ENCODE measurements around the gene NPHP4.

The NPHP4 gene

DNA sequence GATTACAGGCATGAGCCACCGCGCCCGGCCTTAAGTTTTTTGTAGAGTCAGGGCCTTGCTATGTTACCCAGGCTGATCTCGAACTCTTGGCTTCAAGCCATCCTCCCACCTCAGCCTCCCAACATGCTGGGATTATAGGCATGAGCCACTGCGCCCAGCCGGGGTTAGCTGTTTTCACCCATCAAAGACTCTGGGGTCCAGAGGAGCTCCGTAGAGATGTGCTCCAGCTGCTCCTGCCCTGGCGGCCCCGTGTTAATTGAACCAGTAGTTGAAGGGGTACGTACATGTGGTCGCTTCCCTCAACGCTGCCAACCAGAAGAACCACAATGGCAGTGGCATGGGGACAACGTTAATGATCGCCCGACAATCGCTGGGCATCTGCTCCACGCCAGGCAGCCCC is 72.0 kb downstream of the NPHP4 start:
- Histone ChIP-seq H3K9me2 (replicated peaks; ENCODE audit: control insufficient read depth, low read length) (no peaks in the 10 kb centered on the region), H3K79me2 (ENCODE audit: control insufficient read depth, low read length) (no peaks in the 10 kb centered on the region), H3K27me3 (ENCODE audit: control insufficient read depth, low read length) (no peaks in the 10 kb centered on the region), H3K36me3 (ENCODE audit: control insufficient read depth, low read length) (no peaks in the 10 kb centered on the region), H4K20me1 (ENCODE audit: control insufficient read depth, insufficient read depth, low read depth, low read length) (no peaks in the 10 kb centered on the region; the same call in 1 of the 2 replicates), H3K4me3 (ENCODE audit: low read length) (no peak overlapping the region), H3K9me3 (ENCODE audit: control insufficient read depth, insufficient read depth, low read length) (no peaks in the 10 kb centered on the region), H3F3A (ENCODE audit: control insufficient read depth, insufficient read depth) (no peaks in the 10 kb centered on the region), H3K4me2 (ENCODE audit: low read length) (no peak overlapping the region), H3K27ac (ENCODE audit: low read depth, low read length) (no peak overlapping the region), H3K4me1 (ENCODE audit: control insufficient read depth, low read length) (peaks cover 3% of the 10 kb centered on the region; the same call in 1 of the 2 replicates)
- TF ChIP-seq EZH2phosphoT487 (IDR thresholded peaks at IDR 0.05; ENCODE audit: borderline replicate concordance, low read length), result no peak
- TF ChIP-seq, protein P1, sequence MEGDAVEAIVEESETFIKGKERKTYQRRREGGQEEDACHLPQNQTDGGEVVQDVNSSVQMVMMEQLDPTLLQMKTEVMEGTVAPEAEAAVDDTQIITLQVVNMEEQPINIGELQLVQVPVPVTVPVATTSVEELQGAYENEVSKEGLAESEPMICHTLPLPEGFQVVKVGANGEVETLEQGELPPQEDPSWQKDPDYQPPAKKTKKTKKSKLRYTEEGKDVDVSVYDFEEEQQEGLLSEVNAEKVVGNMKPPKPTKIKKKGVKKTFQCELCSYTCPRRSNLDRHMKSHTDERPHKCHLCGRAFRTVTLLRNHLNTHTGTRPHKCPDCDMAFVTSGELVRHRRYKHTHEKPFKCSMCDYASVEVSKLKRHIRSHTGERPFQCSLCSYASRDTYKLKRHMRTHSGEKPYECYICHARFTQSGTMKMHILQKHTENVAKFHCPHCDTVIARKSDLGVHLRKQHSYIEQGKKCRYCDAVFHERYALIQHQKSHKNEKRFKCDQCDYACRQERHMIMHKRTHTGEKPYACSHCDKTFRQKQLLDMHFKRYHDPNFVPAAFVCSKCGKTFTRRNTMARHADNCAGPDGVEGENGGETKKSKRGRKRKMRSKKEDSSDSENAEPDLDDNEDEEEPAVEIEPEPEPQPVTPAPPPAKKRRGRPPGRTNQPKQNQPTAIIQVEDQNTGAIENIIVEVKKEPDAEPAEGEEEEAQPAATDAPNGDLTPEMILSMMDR (IDR thresholded peaks at IDR 0.05; ENCODE audit: low read depth, low read length, poor library complexity, severe bottlenecking), result no peak

DNA sequence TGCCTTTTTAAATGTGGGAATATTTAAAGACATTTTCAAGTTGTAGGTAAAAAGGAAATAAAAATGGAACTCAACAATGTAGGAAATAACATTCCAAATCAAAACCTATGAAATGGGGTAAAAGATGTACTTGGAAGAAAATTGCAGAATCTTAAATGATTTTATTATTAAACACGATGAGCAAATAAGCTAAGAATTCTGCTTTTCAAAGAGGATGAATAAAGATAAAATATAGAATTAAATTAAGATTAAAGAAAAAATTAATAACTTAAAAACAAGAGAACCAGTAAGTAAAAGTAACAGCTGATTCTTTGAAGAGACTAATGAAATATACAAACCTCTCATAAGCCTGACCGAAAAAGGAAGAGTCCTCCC is 74.0 kb downstream of the NPHP4 start:
- TF ChIP-seq, protein P1 (IDR thresholded peaks at IDR 0.05; ENCODE audit: low read depth, low read length, poor library complexity, severe bottlenecking), result no peak
- no peak for TF ChIP-seq EZH2phosphoT487 (IDR thresholded peaks at IDR 0.05; ENCODE audit: borderline replicate concordance, low read length)
- Histone ChIP-seq H3K79me2 (ENCODE audit: control insufficient read depth, low read length) (no peaks in the 10 kb centered on the region), H3F3A (ENCODE audit: control insufficient read depth, insufficient read depth) (no peaks in the 10 kb centered on the region), H3K4me2 (ENCODE audit: low read length) (no peak overlapping the region), H3K4me3 (ENCODE audit: low read length) (no peak overlapping the region), H3K4me1 (ENCODE audit: control insufficient read depth, low read length) (peaks cover 3% of the 10 kb centered on the region; the same call in 1 of the 2 replicates), H3K9me3 (ENCODE audit: control insufficient read depth, insufficient read depth, low read length) (no peaks in the 10 kb centered on the region), H3K27me3 (ENCODE audit: control insufficient read depth, low read length) (no peaks in the 10 kb centered on the region), H3K36me3 (ENCODE audit: control insufficient read depth, low read length) (no peaks in the 10 kb centered on the region), H3K27ac (ENCODE audit: low read depth, low read length) (no peak overlapping the region), H4K20me1 (ENCODE audit: control insufficient read depth, insufficient read depth, low read depth, low read length) (no peaks in the 10 kb centered on the region; the same call in 1 of the 2 replicates), H3K9me2 (replicated peaks; ENCODE audit: control insufficient read depth, low read length) (no peaks in the 10 kb centered on the region)

DNA sequence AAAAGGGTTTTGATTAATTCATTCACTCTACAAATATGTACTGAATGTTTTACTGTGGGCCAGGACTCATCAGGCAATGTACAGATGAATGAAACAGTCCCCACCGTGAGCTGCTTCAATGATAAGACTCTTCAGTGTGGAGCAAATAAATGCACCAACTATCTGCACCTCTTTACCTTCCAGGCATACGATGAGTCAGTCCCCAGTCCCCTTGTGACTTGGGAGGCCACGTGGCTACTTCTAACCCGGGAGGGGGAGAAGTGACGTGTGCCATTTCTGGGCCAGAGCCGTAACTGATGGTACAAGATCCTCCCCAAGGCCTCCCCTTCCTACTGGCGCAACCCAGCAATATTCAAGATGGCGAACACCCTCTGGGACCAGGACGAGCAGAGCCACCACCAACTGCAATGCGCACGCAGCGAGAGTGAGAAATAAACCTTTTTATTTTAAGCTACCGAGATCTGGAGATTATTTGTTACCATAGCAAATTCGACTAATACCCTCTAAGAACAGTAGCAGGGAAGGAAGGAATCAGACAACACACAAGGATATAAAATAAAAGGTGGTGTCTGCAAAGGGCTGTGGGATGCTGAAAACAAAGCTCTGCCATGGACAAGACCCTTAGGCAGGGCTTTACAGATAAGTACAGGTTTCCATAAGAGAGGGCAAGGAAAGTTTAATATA is 74.5 kb downstream of the NPHP4 start:
- TF ChIP-seq EZH2phosphoT487 (IDR thresholded peaks at IDR 0.05; ENCODE audit: borderline replicate concordance, low read length), result no peak
- TF ChIP-seq, protein P1 (IDR thresholded peaks at IDR 0.05; ENCODE audit: low read depth, low read length, poor library complexity, severe bottlenecking), result no peak
- H3K9me3 ChIP-seq (ENCODE audit: control insufficient read depth, insufficient read depth, low read length), result no peaks in the 10 kb centered on the region
- H3K79me2 ChIP-seq (ENCODE audit: control insufficient read depth, low read length), result no peaks in the 10 kb centered on the region
- H4K20me1 ChIP-seq (ENCODE audit: control insufficient read depth, insufficient read depth, low read depth, low read length), result no peaks in the 10 kb centered on the region; the same call in 1 of the 2 replicates
- no peaks in the 10 kb centered on the region for H3F3A ChIP-seq (ENCODE audit: control insufficient read depth, insufficient read depth)
- no peaks in the 10 kb centered on the region for H3K27me3 ChIP-seq (ENCODE audit: control insufficient read depth, low read length)
- no peak overlapping the region for H3K27ac ChIP-seq (ENCODE audit: low read depth, low read length)
- H3K4me2 ChIP-seq (ENCODE audit: low read length), result no peak overlapping the region
- no peak overlapping the region for H3K4me3 ChIP-seq (ENCODE audit: low read length)
- H3K36me3 ChIP-seq (ENCODE audit: control insufficient read depth, low read length), result no peaks in the 10 kb centered on the region
- peaks cover 3% of the 10 kb centered on the region; the same call in 1 of the 2 replicates for H3K4me1 ChIP-seq (ENCODE audit: control insufficient read depth, low read length)
- no peaks in the 10 kb centered on the region for H3K9me2 ChIP-seq (replicated peaks; ENCODE audit: control insufficient read depth, low read length)
